Activated naive CD8-positive, alpha-beta T cell treated with anti-CD3 and anti-CD28 coated beads for 36 hours (primary cell): ENCODE measurements around the gene PRAMEF13. TPM values are rescaled to one million over a fixed set of nuclear protein-coding genes. Genes with fewer than 3 reads are reported as not detected.
"Not testable (repeated sequence)": the region's sequence is repeated elsewhere in the genome, so short reads cannot be mapped to it uniquely, and the experiment has no call there.

Source experiments
- DNase-seq: peaks from one replicate; pipeline ENCODE4 v3.0.0; 2021
- H3K27ac Mint-ChIP-seq: one replicate; pipeline ENCODE4 v1.8.0; 2022; ENCODE audit warnings: mild to moderate bottlenecking, moderate library complexity, mixed read lengths
- H3K27me3 Mint-ChIP-seq: one replicate; pipeline ENCODE4 v1.8.0; 2022; ENCODE audit warnings: mild to moderate bottlenecking, mixed read lengths
- H3K36me3 Mint-ChIP-seq: one replicate; pipeline ENCODE4 v1.8.0; 2021; ENCODE audit warnings: mild to moderate bottlenecking, mixed read lengths
- H3K4me1 Mint-ChIP-seq: one replicate; pipeline ENCODE4 v1.8.0; 2021; ENCODE audit warnings: mixed read lengths
- H3K4me3 Mint-ChIP-seq: one replicate; pipeline ENCODE4 v1.8.0; 2022; ENCODE audit warnings: mild to moderate bottlenecking, moderate library complexity, mixed read lengths
- H3K9me3 Mint-ChIP-seq: one replicate; pipeline ENCODE4 v1.8.0; 2022; ENCODE audit warnings: mixed read lengths
- total RNA-seq, 2 experiments: library from RNA; stranded (reverse); gene quantifications; one replicate each; pipeline ENCODE4 v1.2.3, GENCODE V29; 2021

The PRAMEF13 gene
- total RNA-seq, 2 experiments from 2014 or later = not detected

GRCh38 chr1:13225675-13226204 lies 24.5 kb upstream of the PRAMEF13 start, which contains the start of gene PRAMEF18:
Gene PRAMEF18 (minus strand): TSS chr1:13226154. CDS start chr1:13226106, 48 bp downstream.
- H3K27ac Mint-ChIP-seq, H3K4me3 Mint-ChIP-seq, H3K4me1 Mint-ChIP-seq, DNase-seq, H3K27me3 Mint-ChIP-seq, H3K36me3 Mint-ChIP-seq, H3K9me3 Mint-ChIP-seq: not testable (repeated sequence)

- DNase-seq = no peak
- H3K27ac Mint-ChIP-seq = no peak overlapping the region
- H3K9me3 Mint-ChIP-seq = no peaks in the 10 kb centered on the region
- H3K36me3 Mint-ChIP-seq = no peaks in the 10 kb centered on the region
- no peak overlapping the region for H3K4me3 Mint-ChIP-seq
- no peaks in the 10 kb centered on the region for H3K4me1 Mint-ChIP-seq
- peaks cover 4% of the 10 kb centered on the region for H3K27me3 Mint-ChIP-seq
Observed at GRCh38 chr1:13224480-13225060, 23.4 kb upstream of the PRAMEF13 start.

GRCh38 chr1:13222788-13223187 lies 21.6 kb upstream of the PRAMEF13 start:
- not testable (repeated sequence) for H3K27ac Mint-ChIP-seq, H3K9me3 Mint-ChIP-seq, H3K36me3 Mint-ChIP-seq, H3K4me1 Mint-ChIP-seq, H3K4me3 Mint-ChIP-seq, H3K27me3 Mint-ChIP-seq, DNase-seq

- H3K9me3 Mint-ChIP-seq, DNase-seq, H3K27ac Mint-ChIP-seq, H3K4me3 Mint-ChIP-seq, H3K36me3 Mint-ChIP-seq, H3K4me1 Mint-ChIP-seq, H3K27me3 Mint-ChIP-seq: not testable (repeated sequence)
Observed at GRCh38 chr1:13219203-13219602, 18.0 kb upstream of the PRAMEF13 start.

GRCh38 chr1:13216619-13217018 lies 15.4 kb upstream of the PRAMEF13 start:
- not testable (repeated sequence) for H3K27ac Mint-ChIP-seq, DNase-seq, H3K27me3 Mint-ChIP-seq, H3K9me3 Mint-ChIP-seq, H3K4me1 Mint-ChIP-seq, H3K36me3 Mint-ChIP-seq, H3K4me3 Mint-ChIP-seq

- DNase-seq, H3K4me3 Mint-ChIP-seq, H3K36me3 Mint-ChIP-seq, H3K9me3 Mint-ChIP-seq, H3K27me3 Mint-ChIP-seq, H3K4me1 Mint-ChIP-seq, H3K27ac Mint-ChIP-seq: not testable (repeated sequence)
Observed at GRCh38 chr1:13208712-13209111, 7.5 kb upstream of the PRAMEF13 start.

GRCh38 chr1:13171548-13171947 lies 29.7 kb downstream of the PRAMEF13 start, which contains the start of gene PRAMEF9:
Gene PRAMEF9 (plus strand): TSS chr1:13171848. CDS start chr1:13175281, 3,433 bp downstream.
- H3K9me3 Mint-ChIP-seq, H3K4me3 Mint-ChIP-seq, H3K36me3 Mint-ChIP-seq, H3K27ac Mint-ChIP-seq, H3K27me3 Mint-ChIP-seq, DNase-seq, H3K4me1 Mint-ChIP-seq: not testable (repeated sequence)

- H3K36me3 Mint-ChIP-seq, H3K27me3 Mint-ChIP-seq, DNase-seq, H3K4me1 Mint-ChIP-seq, H3K4me3 Mint-ChIP-seq, H3K9me3 Mint-ChIP-seq, H3K27ac Mint-ChIP-seq: not testable (repeated sequence)
Observed at GRCh38 chr1:13165531-13165930, 35.7 kb downstream of the PRAMEF13 start, which contains the start of gene HNRNPCL4. Gene HNRNPCL4 (minus strand): TSS chr1:13165631. CDS start chr1:13165467, 164 bp downstream.

GRCh38 chr1:13155909-13156308 lies 45.3 kb downstream of the PRAMEF13 start, which contains the start of gene PRAMEF26:
Gene PRAMEF26 (minus strand): TSS chr1:13156009. CDS start chr1:13153095, 2,914 bp downstream.
- H3K27ac Mint-ChIP-seq, H3K27me3 Mint-ChIP-seq, H3K9me3 Mint-ChIP-seq, DNase-seq, H3K36me3 Mint-ChIP-seq, H3K4me1 Mint-ChIP-seq, H3K4me3 Mint-ChIP-seq: not testable (repeated sequence)

Other genes starting within 250 kb of the PRAMEF13 start
- gene PRAMEF27, start 144.8 kb downstream of the PRAMEF13 start, total RNA-seq = not detected
- not detected for gene HNRNPCL3, start 140.6 kb downstream of the PRAMEF13 start, total RNA-seq
- not detected for gene PRAMEF25, start 130.6 kb downstream of the PRAMEF13 start, total RNA-seq
- gene HNRNPCL2, start 84.6 kb downstream of the PRAMEF13 start, total RNA-seq = not detected
- not detected for gene PRAMEF26, start 45.4 kb downstream of the PRAMEF13 start, total RNA-seq
- not detected for gene HNRNPCL4, start 35.8 kb downstream of the PRAMEF13 start, total RNA-seq
- gene PRAMEF9, start 29.6 kb downstream of the PRAMEF13 start, total RNA-seq = not detected
- gene PRAMEF18, start 24.7 kb upstream of the PRAMEF13 start, total RNA-seq = not detected
- not detected for gene PRAMEF5, start 52.8 kb upstream of the PRAMEF13 start, total RNA-seq
- gene PRAMEF8, start 83.7 kb upstream of the PRAMEF13 start, total RNA-seq = not detected
- not detected for gene PRAMEF33, start 102.1 kb upstream of the PRAMEF13 start, total RNA-seq
- gene PRAMEF15, start 114.2 kb upstream of the PRAMEF13 start, total RNA-seq = not detected
- gene PRAMEF14, start 145.7 kb upstream of the PRAMEF13 start, total RNA-seq = not detected
- gene PRAMEF19, start 170.5 kb upstream of the PRAMEF13 start, total RNA-seq = not detected
- not detected for gene PRAMEF17, start 188.2 kb upstream of the PRAMEF13 start, total RNA-seq
- not detected for gene PRAMEF20, start 209.0 kb upstream of the PRAMEF13 start, total RNA-seq